Measurements from ENCODE around the gene ICE1.
"Not testable (repeated sequence)": the region's sequence is repeated elsewhere in the genome, so short reads cannot be mapped to it uniquely, and the experiment has no call there.

ICE1 gene

DNA sequence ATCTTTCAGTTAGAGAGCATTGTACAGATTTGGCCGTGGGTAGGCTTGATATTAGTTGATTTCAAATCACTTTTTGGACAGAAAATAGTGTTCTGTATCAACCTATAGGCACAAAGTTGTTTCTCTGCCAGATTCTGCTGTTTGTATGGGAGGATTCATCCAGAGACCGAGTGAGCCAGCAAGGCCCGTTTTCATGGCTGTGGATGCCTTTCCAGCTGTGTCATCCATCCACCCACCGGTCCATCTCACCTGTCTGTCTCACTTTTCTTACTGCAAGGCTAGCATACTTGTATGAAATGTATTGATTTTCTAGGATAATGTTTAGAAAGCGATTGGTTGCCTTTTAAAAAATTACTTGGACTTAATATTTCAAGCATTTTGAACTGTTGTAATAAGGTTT is 34.4 kb downstream of the ICE1 start:
- no peak for DNase-seq

DNA sequence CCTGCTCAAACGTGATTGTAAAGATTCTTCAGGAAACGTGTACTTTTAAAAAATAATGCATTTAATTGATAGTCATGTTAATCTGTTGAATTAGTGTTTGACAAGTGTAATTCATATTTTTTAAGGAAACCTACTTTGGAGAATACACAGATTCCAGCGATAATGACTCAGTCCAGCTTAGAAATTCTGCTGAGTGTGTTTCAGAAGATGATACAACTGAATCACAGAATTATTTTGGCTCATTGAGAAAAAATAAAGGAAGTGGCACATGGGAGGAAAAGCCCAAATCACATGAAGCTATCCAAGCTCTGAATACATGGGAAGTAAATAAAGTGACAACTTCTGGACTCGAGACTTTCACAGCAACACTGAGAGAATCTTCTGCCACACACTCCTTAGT is 37.8 kb downstream of the ICE1 start:
- DNase-seq, result no peak

DNA sequence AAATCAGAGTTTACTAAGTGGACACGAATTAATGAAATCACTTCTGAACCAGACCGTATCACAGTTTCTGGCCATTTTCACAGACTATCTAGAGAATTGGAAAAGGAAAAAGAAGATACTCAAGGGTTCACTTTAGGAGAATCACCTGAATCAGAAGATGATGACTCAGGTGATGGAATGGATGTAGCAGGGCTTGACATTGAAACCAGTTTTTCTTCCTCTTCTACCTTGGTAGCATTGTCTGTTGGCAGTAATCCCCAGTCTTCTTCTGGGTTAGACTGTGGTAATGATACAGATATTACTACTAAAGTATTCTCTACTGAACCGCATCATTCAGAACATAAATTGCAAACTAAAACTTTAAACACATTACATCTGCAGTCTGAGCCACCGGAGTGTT is 38.5 kb downstream of the ICE1 start:
- DNase-seq, result no peak

DNA sequence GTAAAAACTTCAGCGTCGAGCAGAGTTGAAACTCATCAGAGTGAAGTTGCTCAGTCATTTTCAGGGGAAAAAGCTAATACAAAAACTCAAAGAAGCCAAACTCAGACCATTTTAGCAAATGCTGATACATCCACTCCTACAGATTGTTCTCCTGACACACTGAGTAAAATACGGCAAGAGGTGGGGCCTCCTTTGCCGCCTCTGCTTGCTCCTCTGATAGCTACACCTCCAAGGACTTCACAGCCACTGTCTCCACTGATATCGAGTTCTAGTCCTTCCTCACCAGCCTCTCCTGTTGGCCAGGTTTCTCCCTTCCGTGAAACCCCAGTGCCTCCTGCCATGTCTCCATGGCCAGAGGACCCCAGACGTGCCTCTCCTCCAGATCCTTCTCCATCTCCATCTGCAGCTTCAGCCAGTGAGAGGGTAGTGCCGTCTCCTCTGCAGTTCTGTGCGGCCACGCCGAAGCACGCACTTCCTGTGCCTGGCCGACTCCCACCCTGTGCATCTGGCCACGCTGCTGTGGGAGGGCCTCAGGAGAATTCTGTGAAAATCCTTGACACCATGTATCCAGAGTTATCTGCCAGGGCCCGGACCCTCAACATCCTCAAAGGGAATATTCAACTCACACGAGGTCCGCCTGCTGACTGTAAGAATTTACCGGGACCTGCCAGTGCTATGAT is 41.7 kb downstream of the ICE1 start:
- no peak for DNase-seq

DNA sequence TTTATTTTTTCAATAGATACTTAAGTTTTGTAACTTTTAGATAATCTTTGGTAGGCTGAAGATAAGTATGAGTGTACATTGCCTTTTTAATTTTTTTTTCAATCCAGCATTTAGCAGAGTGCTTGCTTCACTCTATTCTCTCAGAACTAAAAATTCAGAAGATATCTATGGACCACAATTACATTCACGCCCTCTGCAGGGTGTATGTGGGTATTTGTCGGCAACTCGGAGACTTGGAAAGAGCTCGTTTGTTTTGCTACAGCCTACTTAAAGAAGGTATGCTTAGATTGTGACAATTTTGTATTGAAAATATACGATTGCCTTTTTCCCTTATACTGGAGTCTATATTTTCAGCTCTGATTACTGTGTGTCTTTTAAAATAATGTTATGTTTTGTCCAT is 43.8 kb downstream of the ICE1 start:
- no peak for DNase-seq

DNA sequence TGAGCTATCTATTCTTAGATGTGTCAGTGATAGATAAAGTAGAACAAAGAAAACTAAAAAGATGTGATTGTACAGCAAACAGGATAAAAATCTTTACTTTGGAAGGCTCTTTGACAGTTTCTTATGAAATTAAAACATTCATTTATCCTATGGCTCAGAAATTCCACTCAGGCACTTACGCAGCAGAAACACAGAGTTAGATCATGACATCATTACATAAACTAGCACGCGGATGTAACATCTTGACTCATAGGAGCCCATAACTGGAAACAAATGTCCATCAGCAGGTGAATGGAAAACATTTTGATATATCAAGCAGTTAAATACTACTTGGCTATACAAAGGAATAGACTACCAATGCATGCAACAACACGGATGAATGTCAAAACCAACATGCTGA is 45.3 kb downstream of the ICE1 start:
- no peak for DNase-seq

DNA sequence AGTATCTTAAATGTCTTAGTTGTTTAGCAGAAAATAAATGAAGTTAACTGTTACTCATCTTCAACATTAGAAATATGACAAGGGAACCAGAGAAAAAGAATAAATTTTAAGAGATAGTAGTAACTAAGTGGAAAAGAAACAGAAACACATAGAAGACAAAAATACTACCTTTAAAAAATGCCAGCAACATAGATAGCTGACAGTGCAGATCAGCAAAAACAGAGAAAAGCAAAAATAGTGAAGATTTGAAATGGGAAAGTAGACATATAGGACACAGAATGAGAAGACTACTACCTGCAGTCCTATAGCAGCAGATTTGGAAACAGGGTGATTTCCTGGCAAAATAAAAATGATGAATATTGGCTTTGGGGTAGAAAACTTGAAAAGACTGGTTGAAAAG is 48.5 kb downstream of the ICE1 start:
- no peak for DNase-seq

DNA sequence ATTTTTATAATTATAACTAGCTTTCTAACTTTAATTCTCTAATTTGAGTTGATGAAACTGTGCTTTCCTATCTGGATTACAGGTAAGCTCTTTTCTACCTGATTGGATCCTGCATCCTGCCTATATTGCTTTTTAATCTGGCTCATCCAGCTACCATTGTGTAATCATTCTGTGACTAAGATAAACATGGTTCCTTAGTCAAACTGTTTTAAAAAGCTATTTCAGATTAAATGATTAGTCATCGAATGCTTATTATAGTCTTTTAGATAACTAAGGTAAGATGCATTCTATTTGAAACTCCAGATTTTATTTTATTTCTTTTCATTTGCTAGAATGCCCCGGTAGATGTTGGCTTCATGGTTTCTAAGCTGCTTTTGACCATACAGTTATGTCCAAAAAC is 50.7 kb downstream of the ICE1 start:
- DNase-seq, result no peak

DNA sequence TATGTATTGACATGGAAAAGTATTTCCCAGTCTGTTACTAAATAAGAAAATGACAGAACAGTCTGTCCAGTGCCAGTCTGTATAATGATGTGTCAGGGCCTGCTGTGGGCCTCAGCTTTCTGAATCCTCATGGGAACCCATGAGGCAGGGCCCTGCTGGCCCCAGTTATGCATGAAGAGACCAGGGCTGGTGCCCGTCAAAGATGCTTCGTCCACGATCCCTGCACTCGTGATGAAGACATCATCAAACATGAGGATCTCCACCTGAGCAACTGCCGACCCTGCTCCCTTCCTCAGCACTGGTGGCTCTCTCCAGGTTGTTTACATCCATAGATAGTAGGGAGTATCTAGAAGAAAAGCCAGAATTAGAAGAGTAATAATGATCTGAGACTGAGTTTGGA is 52.5 kb downstream of the ICE1 start:
- no peak for DNase-seq

DNA sequence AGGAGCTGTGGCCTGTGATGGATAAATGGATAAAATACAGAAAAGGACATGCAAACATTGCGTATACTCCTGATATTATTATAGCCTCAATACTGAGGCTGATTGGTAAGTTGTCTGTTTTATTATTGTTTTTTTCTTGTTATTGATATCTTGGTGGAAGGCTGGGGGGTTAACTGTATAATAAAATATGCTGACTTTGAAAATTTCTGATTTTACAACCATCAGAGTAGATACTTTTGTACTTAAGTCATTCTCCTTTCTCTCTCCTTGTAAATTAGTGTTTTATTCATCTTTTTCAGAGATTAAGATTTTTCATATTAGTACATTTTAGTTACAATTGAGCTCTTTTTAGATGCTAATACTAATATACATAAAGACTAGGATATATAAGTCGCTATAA is 53.5 kb downstream of the ICE1 start:
- no peak for DNase-seq

DNA sequence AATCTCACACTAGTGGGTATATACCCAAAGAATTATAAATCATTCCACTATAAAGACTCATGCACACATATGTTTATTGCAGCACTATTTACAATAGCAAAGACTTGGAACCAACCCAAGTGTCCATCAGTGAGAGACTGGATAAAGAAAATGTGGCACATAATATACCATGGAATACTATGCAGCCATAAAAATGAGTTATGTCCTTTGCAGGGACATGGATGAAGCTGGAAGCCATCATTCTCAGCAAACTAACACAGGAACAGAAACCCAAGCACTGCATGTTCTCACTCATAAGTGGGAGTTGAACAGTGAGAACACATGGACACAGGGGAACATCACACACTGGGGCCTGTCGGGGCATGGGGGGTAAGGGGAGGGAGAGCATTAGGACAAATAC is 57.1 kb downstream of the ICE1 start:
- not testable (repeated sequence) for DNase-seq

DNA sequence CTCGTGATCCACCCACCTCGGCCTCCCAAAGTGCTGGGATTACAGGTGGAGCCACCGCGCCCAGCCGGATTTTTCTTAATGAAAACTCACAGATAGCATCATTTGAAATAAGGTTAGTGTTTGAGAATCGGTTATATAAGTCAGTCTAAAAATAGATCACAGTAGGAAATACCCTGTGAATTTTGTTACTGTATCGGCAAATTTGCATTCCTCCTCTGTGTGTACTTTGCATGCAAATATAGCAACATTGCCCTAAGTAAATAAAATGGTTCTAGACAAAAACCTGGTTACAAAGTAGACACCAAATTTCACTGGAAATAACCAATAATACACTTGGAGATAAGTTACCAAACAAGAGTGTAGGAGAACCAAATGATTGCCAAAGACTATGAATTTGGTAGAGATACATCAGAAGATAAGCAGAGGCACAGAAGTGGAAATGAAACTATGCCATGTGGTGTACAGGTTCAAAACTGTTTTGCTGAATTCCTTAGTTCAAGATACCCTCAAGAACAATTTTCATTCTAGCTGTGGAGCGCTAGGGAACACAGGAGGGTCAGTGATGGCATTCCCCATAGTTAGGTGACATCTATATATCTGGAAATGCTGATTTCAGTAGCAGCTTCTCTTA is 58.1 kb downstream of the ICE1 start:
- DNase-seq, result no peak

DNA sequence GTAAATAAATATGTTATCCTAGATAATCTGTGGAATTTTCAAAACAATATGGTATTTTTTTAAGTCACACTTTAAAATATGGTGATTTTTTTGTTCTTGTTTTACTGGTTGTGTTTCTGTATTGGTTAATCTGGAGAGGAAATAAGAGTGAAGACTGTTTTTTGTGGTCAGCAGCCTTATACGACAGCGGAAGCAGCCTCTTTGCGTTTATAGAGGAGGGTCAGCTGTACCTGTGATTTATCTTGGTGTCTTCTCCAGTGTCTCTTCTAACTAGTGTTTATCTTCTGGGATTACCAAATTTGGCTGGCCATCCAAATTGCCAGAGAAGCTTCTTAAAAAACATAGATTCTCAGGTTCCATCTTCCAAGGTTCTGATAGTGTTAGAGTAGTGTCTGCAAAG is 58.7 kb downstream of the ICE1 start:
- DNase-seq, result no peak

DNA sequence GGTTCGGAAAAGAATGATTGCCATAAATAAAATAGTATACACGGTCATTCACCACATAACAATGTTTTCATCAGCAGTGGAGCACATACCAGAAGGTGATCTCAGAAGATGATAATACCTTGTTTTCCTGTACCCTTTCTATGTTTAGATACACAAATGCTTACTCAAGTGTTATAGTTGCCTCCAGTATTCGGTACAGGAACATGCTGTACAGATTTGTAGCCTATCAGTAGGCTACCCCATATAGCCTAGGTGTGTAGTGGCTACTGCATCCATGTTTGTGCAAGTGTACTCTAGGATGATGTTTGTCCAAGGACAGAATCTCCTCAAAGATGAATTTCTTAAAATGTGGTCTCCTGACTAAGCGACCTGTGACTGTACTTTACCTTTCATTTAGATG is 59.2 kb downstream of the ICE1 start:
- DNase-seq, result no peak

DNA sequence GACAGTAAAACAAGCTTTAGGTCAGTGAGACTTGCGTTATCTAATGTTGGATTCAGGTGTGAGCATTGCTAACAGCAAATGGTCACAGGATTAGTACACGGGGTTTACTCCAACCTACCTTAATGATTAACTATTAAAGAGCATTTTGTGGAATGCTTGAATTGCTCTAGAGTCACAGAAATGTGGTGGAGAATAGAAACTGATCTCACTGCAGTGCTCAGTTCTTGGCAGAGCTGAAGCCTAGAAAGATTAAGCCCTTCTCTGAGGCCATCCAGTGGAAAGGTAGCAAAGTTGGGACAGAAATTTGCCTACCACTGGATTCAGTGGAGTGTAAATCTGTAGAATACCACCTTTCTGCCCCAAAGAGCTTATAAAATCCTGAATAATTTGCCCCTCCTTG is 60.9 kb downstream of the ICE1 start:
- no peak for DNase-seq

DNA sequence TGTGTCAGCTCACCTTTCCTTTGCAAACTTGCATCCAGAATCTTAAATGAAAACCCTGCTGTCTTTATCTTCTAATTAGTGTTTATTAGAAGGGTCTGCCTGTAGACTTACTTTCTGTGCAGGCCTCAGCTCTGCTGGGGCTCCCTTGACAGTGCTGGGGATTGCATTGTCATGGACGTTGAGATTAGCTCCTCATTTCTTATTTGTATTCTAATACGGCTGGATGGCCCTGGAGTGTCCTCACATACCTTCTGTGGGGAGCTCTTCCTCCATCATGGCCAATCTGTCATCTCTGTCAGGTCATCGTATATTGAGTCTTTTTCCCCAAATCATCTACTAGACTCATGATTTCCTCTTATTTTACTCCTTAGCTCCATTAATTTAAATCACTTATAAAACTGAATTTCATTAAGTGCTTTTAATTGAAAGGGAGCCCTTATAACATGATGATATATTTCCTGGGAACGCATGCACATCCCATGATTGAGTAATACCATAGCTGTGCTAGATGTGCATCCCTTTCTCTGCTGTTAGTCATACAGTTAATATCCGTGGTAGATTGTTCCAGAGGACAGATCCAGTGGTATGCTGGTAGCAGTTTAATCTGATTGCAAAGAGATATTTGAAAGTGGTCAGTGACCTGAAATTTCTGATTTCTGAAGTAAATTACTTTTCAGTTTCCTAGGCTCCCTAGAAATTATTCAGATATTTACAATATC is 61.6 kb downstream of the ICE1 start:
- no peak for DNase-seq

DNA sequence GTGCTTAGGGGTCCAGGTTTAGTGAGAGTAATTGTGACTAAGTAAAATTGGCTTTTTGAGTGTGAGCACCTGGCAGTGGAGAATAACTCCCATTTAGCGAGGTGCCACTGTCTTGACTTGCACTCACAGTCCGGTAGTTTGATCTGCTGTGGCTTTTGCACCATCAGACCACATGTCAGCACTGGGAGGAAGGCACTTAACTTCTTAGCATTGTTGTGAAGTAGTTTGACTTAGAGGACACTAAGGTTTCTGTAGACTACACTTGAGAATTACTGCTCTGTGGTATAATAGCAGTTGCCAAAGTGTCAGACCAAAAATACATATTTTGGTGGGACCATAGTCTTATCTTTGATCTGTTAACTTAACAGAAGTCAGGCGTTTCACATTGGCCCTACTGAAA is 63.6 kb downstream of the ICE1 start:
- DNase-seq, result no peak

DNA sequence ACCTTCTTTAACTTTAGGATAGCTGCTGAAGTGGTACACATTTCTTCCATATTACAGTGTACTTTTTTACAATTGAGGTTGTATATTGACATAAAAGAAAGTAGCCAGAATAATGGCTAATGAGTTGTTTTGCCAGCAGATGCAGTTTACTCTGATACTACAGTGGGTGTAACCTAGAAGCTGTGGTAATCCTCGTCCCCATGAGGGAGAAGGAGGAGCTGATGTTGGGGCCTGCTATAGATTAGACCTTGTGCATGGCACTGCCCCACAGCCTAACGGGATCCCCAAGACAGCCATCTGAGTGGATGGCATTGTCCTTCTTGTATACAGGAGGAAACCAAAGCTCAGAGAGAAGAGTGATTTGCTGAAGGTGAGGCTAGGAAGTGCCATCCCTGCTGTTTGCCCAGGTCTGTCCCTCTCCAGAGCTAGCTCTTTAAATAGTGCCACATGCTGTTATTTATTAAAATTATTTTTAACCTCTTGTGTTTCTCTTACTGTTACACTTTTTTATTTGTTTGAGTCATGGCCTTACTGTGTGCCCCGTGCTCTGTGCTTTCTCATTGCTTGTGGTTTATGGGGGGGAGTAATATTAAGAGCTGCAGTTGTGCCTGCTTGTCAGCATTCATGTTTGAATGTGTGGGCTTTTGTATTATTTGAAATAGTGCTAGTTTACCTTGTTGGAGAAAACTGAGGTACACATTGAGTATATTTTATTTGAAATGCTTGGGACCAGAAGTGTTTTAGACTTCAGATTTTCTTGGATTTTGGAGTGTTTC is 65.3 kb downstream of the ICE1 start:
- DNase-seq, result no peak

DNA sequence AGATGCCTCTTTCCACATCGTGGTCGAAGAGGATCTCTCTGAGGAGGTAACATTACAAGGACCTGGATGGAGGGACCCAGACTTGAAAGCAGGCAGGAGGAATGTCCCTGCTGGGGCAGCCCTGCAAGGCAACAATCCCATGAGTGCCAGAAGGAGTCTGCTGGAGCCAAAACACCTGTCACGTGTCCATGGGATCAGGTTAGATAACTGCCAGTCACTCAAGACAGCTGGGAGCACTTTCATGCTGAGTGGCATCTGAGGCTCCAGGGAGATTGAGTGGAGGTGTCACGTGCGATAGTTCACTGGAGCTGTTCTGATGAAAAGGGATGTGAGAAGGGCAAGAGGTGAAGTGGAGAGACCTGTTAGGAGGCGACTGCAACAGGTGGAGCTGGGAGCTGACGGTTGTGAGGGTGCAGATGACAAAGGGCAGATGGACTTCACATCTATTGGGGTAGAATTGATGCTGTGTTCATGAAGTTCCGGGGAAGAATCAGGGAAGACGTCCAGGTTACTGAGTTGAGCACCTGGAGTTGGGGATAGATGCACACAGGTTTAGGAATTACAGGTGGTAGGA is 68.4 kb downstream of the ICE1 start:
- no peak for DNase-seq

DNA sequence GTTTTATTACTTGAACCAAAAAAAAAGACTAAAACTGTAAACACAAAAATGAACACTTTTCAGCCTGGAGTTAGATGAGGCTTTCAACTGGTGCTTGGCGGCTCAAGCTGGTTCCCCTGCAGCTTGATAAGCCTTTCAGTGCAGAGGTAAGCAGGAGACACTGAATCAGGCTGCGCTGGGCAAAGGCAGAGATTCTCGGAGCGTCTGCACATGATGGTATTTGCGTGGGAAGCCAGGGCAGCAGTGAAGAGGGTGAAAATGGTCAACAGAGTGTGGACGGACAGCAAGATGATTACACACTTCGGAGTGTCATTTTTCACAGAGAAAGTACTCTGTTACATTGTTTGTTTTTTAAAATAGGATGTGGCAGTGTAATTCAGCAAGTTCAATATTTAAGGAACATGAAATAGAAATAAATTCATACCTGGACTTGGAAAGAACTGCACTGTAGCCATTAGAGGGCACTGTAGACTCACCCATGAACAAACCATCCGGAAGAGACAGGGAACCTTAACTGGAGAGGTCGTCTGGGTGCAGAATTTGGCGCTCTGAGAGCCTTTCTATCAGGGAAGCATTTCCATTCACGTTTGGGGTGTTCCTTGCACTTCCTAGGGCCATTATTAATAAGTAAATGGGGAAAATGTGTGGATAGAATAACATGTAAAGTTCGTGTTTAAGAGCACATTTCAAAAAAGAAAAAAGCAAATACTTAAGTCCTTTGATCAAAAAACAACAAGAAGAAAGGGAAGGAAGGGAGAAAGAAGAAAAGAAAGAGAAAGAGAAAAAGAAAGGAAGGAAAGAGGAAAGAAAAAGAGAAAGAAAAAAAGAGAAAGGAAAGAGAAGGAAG is 69.8 kb downstream of the ICE1 start:
- DNase-seq, result no peak

DNA sequence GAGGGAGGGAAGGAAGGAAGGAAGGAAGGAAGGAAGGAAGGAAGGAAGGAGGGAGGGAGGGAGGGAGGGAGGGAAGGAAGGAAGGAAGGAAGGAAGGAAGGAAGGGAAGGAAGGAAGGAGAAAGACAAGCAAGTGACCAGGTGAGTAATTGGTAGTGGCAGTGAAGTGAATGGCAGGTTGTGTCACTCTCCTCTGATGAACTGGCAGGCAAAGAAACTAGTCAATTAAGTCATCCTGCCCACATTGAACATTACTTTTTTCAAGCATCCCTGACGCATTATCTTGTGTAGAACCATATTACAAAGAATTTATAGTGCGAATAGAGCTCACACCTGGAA is 70.4 kb downstream of the ICE1 start:
- not testable (repeated sequence) for DNase-seq
